PC-3 (cell line): ENCODE measurements around the gene AOPEP. TPM values are rescaled to one million over a fixed set of nuclear protein-coding genes. Genes with fewer than 3 reads are reported as not detected.

Source experiments
- ATAC-seq: fragments of 200-7000 bp; cut with Tn5 transposase; 2 replicates; pipeline ENCODE4 v1.9.1; 2020; ENCODE audit warnings: mild to moderate bottlenecking, moderate library complexity
- BruUV-seq: library from RNA; stranded (reverse); fragments of 400-500 nt; replicated peaks from 2 replicates; lab custom pipeline; 2021; lab: Mats Ljungman, UMichigan
- CTCF ChIA-PET: fragments of 300-600 bp; sonication (Branson Sonifier 250); formaldehyde crosslinking; loops from one replicate; lab custom pipeline; 2022; ENCODE audit warnings: antibody characterized with exemption; lab: Charles Lee
- POLR2A ChIA-PET: fragments of 300-600 bp; sonication (Branson Sonifier 250); formaldehyde crosslinking; loops from one replicate; lab custom pipeline; 2022; ENCODE audit warnings: antibody characterized with exemption; ENCODE audit not compliant: unreplicated experiment; lab: Charles Lee
- DNase-seq: peaks from one replicate; pipeline ENCODE4 v3.0.0-alpha.2; 2015
- H2AFZ ChIP-seq: fragments of 300-600 bp; sonication (generic); 2 replicates; pipeline ENCODE4 v1.6.0; 2016; ENCODE audit warnings: antibody characterized with exemption, low read length
- H3F3A ChIP-seq: fragments of 300-600 bp; sonication (generic); one replicate; pipeline ENCODE4 v1.6.0; 2017; ENCODE audit warnings: antibody characterized with exemption, low read length, control low read depth, mild to moderate bottlenecking; ENCODE audit not compliant: unreplicated experiment
- H3K27ac ChIP-seq: fragments of 300-600 bp; sonication (generic); 2 replicates; pipeline ENCODE4 v1.5.1; 2016; ENCODE audit warnings: mild to moderate bottlenecking, low read length
- H3K27me3 ChIP-seq: fragments of 300-600 bp; sonication (generic); 2 replicates; pipeline ENCODE4 v1.6.1; 2016; ENCODE audit warnings: low read length, mixed read lengths
- H3K36me3 ChIP-seq: fragments of 300-600 bp; sonication (generic); 2 replicates; pipeline ENCODE4 v1.6.1; 2016; ENCODE audit warnings: low read depth, mixed run types, low read length, mixed read lengths
- H3K4me1 ChIP-seq: fragments of 300-600 bp; sonication (generic); 2 replicates; pipeline ENCODE4 v1.5.1; 2016; ENCODE audit warnings: low read length; ENCODE audit not compliant: insufficient read depth
- H3K4me2 ChIP-seq: fragments of 300-600 bp; sonication (generic); 2 replicates; pipeline ENCODE4 v1.6.0; 2016; ENCODE audit warnings: low read length
- H3K4me3 ChIP-seq: fragments of 300-600 bp; sonication (generic); 2 replicates; pipeline ENCODE4 v1.5.1; 2016; ENCODE audit warnings: mild to moderate bottlenecking, low read length, mixed read lengths
- H3K79me2 ChIP-seq: fragments of 300-600 bp; sonication (generic); 2 replicates; pipeline ENCODE4 v1.6.1; 2017; ENCODE audit warnings: low read length, mixed read lengths
- H3K9ac ChIP-seq: fragments of 300-600 bp; sonication (generic); 2 replicates; pipeline ENCODE4 v1.6.0; 2016; ENCODE audit warnings: mild to moderate bottlenecking, low read length
- H3K9me2 ChIP-seq: fragments of 300-600 bp; sonication (generic); replicated peaks from 2 replicates; pipeline ENCODE4 v1.6.1; 2016; ENCODE audit warnings: mixed run types, low read length, mixed read lengths
- H3K9me3 ChIP-seq: fragments of 300-600 bp; sonication (generic); 2 replicates; pipeline ENCODE4 v1.6.1; 2016; ENCODE audit warnings: low read length, mixed read lengths
- H4K20me1 ChIP-seq: fragments of 300-600 bp; sonication (generic); 2 replicates; pipeline ENCODE4 v1.6.1; 2016; ENCODE audit warnings: low read length, mixed read lengths
- CTCF ChIP-seq: fragments of 300-600 bp; sonication (generic); conservative IDR thresholded peaks from 2 replicates; pipeline ENCODE4 v1.5.1; 2017; ENCODE audit warnings: antibody characterized with exemption, low read depth, mild to moderate bottlenecking, low read length
- EZH2 ChIP-seq: fragments of 300-600 bp; sonication (generic); IDR thresholded peaks from one replicate; pipeline ENCODE4 v1.6.1; 2017; ENCODE audit warnings: antibody characterized with exemption, mild to moderate bottlenecking, low read length; ENCODE audit not compliant: unreplicated experiment
- EZH2phosphoT487 ChIP-seq: fragments of 300-600 bp; sonication (generic); IDR thresholded peaks from 2 replicates; pipeline ENCODE4 v1.6.1; 2018; ENCODE audit warnings: mild to moderate bottlenecking, antibody characterized with exemption, low read length, borderline replicate concordance
- intact Hi-C: fragments of 100-400 bp; cut with micrococcal nuclease; formaldehyde crosslinking; loops from 2 replicates; pipeline ENCODE4 v1.9.0; 2023
- total RNA-seq: library from RNA; depleted of rRNA; stranded (reverse); fragments of >200 nt; gene quantifications from 2 replicates; pipeline ENCODE4 v1.2.3, GENCODE V29; 2014

The AOPEP gene
- total RNA-seq, 1 experiment from 2014 or later, result 23.1 TPM

- Histone ChIP-seq H3K9me2 (no peaks in the 10 kb centered on the region), H3K4me1 (peaks cover 8% of the 10 kb centered on the region), H3K79me2 (no peaks in the 10 kb centered on the region), H3K27ac (no peak overlapping the region), H4K20me1 (no peaks in the 10 kb centered on the region), H3K4me3 (no peak overlapping the region), H3K4me2 (no peak overlapping the region), H3F3A (no peaks in the 10 kb centered on the region), H3K9ac (no peak overlapping the region), H3K9me3 (no peaks in the 10 kb centered on the region), H2AFZ (no peak overlapping the region), H3K36me3 (no peaks in the 10 kb centered on the region), H3K27me3 (no peaks in the 10 kb centered on the region)
- no TSS peak for BruUV-seq
- CTCF ChIA-PET, result no interaction called here
- intact Hi-C loops, result no loop called here
- TF ChIP-seq CTCF, result no peak
- no peak for TF ChIP-seq EZH2phosphoT487
- no peak for TF ChIP-seq EZH2
- no peak for ATAC-seq
- POLR2A ChIA-PET, result interaction anchor here (0.7 kb wide), 1 partner anchor 149 kb away, joined by 3 read pairs; no protein-coding TSS in a partner anchor
- no peak for DNase-seq
Observed at GRCh38 chr9:94794476-94795167, 68.1 kb downstream of the AOPEP start.

- Histone ChIP-seq H3F3A (no peaks in the 10 kb centered on the region), H3K9me2 (no peaks in the 10 kb centered on the region), H3K9me3 (no peaks in the 10 kb centered on the region), H3K79me2 (no peaks in the 10 kb centered on the region), H3K4me1 (peaks cover 14% of the 10 kb centered on the region), H2AFZ (no peak overlapping the region), H3K4me2 (no peak overlapping the region), H3K4me3 (no peak overlapping the region), H3K36me3 (peaks cover 4% of the 10 kb centered on the region; the same call in 1 of the 2 replicates), H3K9ac (no peak overlapping the region), H3K27me3 (no peaks in the 10 kb centered on the region), H3K27ac (no peak overlapping the region), H4K20me1 (no peaks in the 10 kb centered on the region)
- no TSS peak for BruUV-seq
- CTCF ChIA-PET, result no interaction called here
- POLR2A ChIA-PET, result no interaction called here
- no peak for DNase-seq
- intact Hi-C loops, result no loop called here
- ATAC-seq, result no peak
- TF ChIP-seq CTCF (no peak), EZH2 (no peak), EZH2phosphoT487 (no peak)
Observed at GRCh38 chr9:94796687-94797086, 70.2 kb downstream of the AOPEP start.

- DNase-seq (no peak), ATAC-seq (no peak)
- H4K20me1 ChIP-seq, result no peaks in the 10 kb centered on the region
- H3K4me2 ChIP-seq, result no peak overlapping the region
- H3K9me3 ChIP-seq, result no peaks in the 10 kb centered on the region
- CTCF ChIA-PET, result no interaction called here
- intact Hi-C loops, result no loop called here
- BruUV-seq, result no TSS peak
- H3K9ac ChIP-seq, result no peak overlapping the region
- no peak overlapping the region for H2AFZ ChIP-seq
- peaks cover 6% of the 10 kb centered on the region for H3K4me1 ChIP-seq
- POLR2A ChIA-PET, result no interaction called here
- H3K79me2 ChIP-seq, result no peaks in the 10 kb centered on the region
- H3K36me3 ChIP-seq, result peaks cover 4% of the 10 kb centered on the region; the same call in 1 of the 2 replicates
- H3F3A ChIP-seq, result no peaks in the 10 kb centered on the region
- TF ChIP-seq EZH2phosphoT487 (no peak), CTCF (no peak), EZH2 (no peak)
- no peak overlapping the region for H3K27ac ChIP-seq
- no peaks in the 10 kb centered on the region for H3K27me3 ChIP-seq
- no peak overlapping the region for H3K4me3 ChIP-seq
- no peaks in the 10 kb centered on the region for H3K9me2 ChIP-seq
Observed at GRCh38 chr9:94798201-94798600, 71.7 kb downstream of the AOPEP start.
